Gastroesophageal sphincter (tissue), 3 donors: ENCODE data around the gene PCDH9.

Experiments used
- CTCF ChIP-seq, 4 experiments: fragments of 200-600 bp in 2 of 4; fragments of 450-650 bp in 2 of 4; sonication (generic) in 1 of 4; IDR thresholded peaks; one replicate each; pipeline ENCODE4 v1.5.1; 2017 to 2019; ENCODE audit warnings: antibody characterized with exemption in 4 of 4, mild to moderate bottlenecking in 2 of 4, moderate library complexity in 2 of 4
- POLR2A ChIP-seq, 2 donors: fragments of 450-650 bp; IDR thresholded peaks; one replicate each; pipeline ENCODE4 v1.6.1; 2017; ENCODE audit warnings: antibody characterized with exemption in 2 of 2, mild to moderate bottlenecking in 2 of 2, moderate library complexity in 1 of 2

GRCh38 chr13:66689628-66690027 lies 540.5 kb downstream of the PCDH9 start:
- TF ChIP-seq CTCF (IDR thresholded peaks at IDR 0.05) (peak in 1 of 4 experiments; percentile 41), POLR2A (IDR thresholded peaks at IDR 0.05) (no peak)
